ENCODE measurements around the gene TNRC6C. TPM values are rescaled to one million over a fixed set of nuclear protein-coding genes. Genes with fewer than 3 reads are reported as not detected.
A peak's percentile ranks its signal among the peaks of the same experiment; 100 is the strongest.

TNRC6C gene
- total RNA-seq, 1 donor from 2014 or later, result 25.8 TPM

- H3K36me3 ChIP-seq, result peaks cover 18 to 28% of the 10 kb centered on the region in 2 donors
- no peaks in the 10 kb centered on the region for H3K9me3 ChIP-seq
- H3K4me3 ChIP-seq, result no peak overlapping the region
- no peak overlapping the region for H3K27ac ChIP-seq
- peak in 1 of 2 donors; percentile 5 for DNase-seq (ENCODE audit: low spot score in 2 of 2)
- H3K27me3 ChIP-seq, result no peaks in the 10 kb centered on the region
- peaks cover 0 to 4% of the 10 kb centered on the region in 2 donors for H3K4me1 ChIP-seq
- no peak for TF ChIP-seq CTCF (IDR thresholded peaks at IDR 0.05)
- intact Hi-C loops (cut with DNase I), result no loop called here
These were observed 150.4 kb downstream of the TNRC6C start for GRCh38 chr17:78108726-78109488.

DNA sequence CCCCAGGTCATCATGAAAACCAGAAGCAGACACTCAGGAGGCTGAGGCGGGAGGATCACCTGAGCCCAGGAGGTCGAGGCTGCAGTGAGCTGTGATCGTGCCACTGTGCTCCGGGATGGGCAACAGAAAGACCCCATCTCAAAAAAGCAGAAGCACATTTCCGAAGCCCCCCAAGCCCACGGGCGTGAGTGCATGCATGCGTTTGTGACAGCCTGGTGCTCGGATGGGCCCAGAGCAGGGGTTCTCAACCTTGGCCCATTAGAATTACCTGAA lies 150.9 kb downstream of the TNRC6C start:
- peaks cover 0 to 4% of the 10 kb centered on the region in 2 donors for H3K4me1 ChIP-seq
- no peaks in the 10 kb centered on the region for H3K27me3 ChIP-seq
- TF ChIP-seq CTCF (IDR thresholded peaks at IDR 0.05), result no peak
- H3K36me3 ChIP-seq, result peaks cover 13 to 23% of the 10 kb centered on the region in 2 donors
- no peak for DNase-seq (ENCODE audit: low spot score in 2 of 2)
- no peaks in the 10 kb centered on the region for H3K9me3 ChIP-seq
- intact Hi-C loops (cut with DNase I), result no loop called here
- H3K4me3 ChIP-seq, result no peak overlapping the region
- no peak overlapping the region for H3K27ac ChIP-seq

DNA sequence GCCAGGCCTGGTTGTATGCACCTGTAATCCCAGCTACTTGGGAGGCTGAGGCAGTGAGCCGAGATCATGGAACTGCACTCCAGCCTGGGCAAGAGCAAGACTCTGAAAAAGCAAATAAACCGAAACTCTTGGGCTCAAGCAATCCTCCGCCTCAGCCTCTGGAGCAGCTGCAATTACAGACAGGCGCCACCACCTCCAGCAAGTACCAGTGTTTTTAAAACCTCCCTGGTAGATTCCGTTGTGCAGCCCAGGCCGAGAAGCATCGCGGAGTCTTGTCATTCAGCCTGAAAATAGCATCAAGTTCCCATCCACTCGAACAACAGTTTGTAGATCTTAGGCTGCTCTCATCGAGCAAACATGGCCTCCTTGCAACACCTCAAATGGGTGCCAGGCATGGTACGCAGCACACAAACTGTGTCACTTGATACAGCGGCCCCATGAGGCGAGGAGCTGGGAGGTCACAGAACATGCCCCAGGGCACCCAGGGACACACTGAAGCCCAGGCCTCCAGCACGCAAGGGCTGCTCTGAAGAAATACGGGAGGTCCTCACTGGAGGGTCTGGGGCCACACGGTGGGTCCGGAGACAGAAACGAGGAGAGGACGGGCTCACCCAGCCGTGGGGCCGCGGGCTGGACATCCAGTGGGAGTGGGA lies 152.0 kb downstream of the TNRC6C start:
- peaks cover 5 to 13% of the 10 kb centered on the region in 2 donors for H3K36me3 ChIP-seq
- H3K9me3 ChIP-seq, result no peaks in the 10 kb centered on the region
- H3K4me3 ChIP-seq, result no peak overlapping the region
- no peak for TF ChIP-seq CTCF (IDR thresholded peaks at IDR 0.05)
- peaks cover 0 to 4% of the 10 kb centered on the region in 2 donors for H3K4me1 ChIP-seq
- no peaks in the 10 kb centered on the region for H3K27me3 ChIP-seq
- no peak overlapping the region for H3K27ac ChIP-seq
- DNase-seq (ENCODE audit: low spot score in 2 of 2), result peak in 1 of 2 donors; percentile 0
- intact Hi-C loops (cut with DNase I), result no loop called here

DNA sequence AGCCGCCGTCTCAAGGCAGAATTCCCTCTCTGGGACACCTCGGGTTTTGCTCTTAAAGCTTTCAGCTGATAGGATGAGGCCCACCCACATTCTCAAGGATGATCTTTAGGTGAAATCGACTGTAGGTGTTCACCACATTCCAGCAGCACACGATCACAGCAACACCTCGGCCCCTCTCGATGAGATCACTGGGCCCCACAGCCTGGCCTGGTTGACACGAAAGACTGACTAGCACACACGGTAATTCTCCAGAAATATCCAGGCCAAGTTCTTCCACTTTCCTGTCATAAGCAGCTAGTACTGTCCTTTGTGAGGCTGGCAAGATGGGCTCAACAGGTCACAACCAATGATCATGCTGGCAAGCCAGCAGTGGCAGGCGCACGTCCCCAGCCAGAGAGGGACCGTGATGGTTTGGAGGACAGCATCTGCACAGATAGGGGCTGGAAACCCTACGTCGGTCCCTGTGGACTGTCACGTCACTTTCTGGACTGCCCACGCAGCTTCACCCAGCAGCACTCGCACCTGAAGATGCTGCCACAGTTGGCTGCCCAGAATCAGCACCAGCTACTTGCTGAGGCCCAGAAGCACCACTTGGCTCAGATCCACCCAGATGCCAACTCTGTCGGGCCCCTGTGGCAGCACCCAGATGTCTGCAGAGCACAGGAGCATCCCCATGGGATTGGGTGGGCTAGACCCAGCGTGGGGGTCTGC lies 152.7 kb downstream of the TNRC6C start:
- no peak for DNase-seq (ENCODE audit: low spot score in 2 of 2)
- intact Hi-C loops (cut with DNase I), result no loop called here
- H3K4me1 ChIP-seq, result peaks cover 0 to 4% of the 10 kb centered on the region in 2 donors
- peaks cover 5 to 11% of the 10 kb centered on the region in 2 donors for H3K36me3 ChIP-seq
- no peak overlapping the region for H3K4me3 ChIP-seq
- no peaks in the 10 kb centered on the region for H3K9me3 ChIP-seq
- no peak for TF ChIP-seq CTCF (IDR thresholded peaks at IDR 0.05)
- H3K27ac ChIP-seq, result no peak overlapping the region
- no peaks in the 10 kb centered on the region for H3K27me3 ChIP-seq

DNA sequence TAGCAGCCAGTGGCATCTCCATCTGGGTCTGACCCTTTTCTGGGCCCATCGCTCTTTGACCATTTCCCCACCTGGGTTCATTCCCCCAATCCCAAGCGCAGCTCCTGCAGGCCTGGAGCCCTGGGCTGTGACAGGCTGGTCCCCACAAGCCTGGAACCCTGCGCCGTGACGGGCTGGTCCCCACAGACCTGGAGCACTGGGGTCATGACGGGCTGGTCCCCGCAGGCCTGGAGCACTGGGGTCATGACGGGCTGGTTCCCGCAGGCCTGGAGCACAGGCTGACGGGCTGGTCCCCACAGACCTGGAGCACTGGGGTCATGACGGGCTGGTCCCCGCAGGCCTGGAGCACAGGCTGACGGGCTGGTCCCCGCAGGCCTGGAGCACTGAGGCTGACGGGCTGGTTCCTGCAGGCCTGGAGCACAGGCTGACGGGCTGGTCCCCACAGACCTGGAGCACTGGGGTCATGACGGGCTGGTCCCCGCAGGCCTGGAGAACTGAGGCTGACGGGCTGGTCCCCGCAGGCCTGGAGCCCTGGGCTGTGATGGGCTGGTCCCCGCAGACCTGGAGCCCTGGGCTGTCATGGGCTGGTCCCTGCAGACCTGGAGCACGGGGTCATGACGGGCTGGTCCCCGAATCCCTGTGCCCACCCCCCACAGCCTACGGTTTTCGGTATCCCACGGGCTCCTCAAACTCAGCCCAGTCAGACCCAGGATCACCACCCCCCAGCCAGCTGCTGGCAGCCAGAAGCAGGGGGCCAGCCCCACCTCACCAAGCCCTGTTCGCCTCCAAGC lies 153.4 kb downstream of the TNRC6C start:
- H3K9me3 ChIP-seq, result no peaks in the 10 kb centered on the region
- peaks cover 5 to 8% of the 10 kb centered on the region in 2 donors for H3K36me3 ChIP-seq
- H3K27ac ChIP-seq, result no peak overlapping the region
- intact Hi-C loops (cut with DNase I), result loop anchor here (1.0 to 2.0 kb wide), 2 partner anchors 57 to 139 kb away; partner anchors contain the start of gene SYNGR2
- TF ChIP-seq CTCF (IDR thresholded peaks at IDR 0.05), result no peak
- no peak for DNase-seq (ENCODE audit: low spot score in 2 of 2)
- H3K4me3 ChIP-seq, result no peak overlapping the region
- H3K27me3 ChIP-seq, result no peaks in the 10 kb centered on the region
- peaks cover 0 to 4% of the 10 kb centered on the region in 2 donors for H3K4me1 ChIP-seq
